Stimulated activated naive CD4-positive, alpha-beta T cell (primary cell): ENCODE data around the gene DAP.
A peak's percentile ranks its signal among the peaks of the same experiment; 100 is the strongest.

ENCODE experiments used
- DNase-seq, 6 experiments: peaks; one replicate each; lab custom pipeline; 2025; lab: John Stamatoyannopoulos, UW

The DAP gene

DNA sequence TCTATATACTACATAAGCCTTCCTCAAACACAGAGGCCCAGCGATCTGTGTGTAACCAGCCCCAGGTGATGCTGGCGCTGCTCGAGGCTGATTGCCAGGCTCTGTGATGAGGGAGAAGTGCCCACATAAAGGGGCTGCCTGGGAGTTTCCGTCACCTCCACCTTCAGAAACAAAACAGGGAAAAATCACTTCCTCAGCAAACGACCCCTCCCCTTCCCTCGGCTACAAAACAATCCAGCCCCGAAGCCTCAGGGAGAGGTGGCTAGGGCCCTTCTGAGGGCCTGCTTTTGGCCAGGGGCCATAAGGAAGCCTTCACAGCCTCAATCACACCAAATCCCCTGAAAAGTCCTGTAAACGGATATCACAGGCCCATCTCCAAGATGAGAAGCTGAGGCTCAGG lies 51.1 kb downstream of the DAP start:
- DNase-seq, result no peak

DNA sequence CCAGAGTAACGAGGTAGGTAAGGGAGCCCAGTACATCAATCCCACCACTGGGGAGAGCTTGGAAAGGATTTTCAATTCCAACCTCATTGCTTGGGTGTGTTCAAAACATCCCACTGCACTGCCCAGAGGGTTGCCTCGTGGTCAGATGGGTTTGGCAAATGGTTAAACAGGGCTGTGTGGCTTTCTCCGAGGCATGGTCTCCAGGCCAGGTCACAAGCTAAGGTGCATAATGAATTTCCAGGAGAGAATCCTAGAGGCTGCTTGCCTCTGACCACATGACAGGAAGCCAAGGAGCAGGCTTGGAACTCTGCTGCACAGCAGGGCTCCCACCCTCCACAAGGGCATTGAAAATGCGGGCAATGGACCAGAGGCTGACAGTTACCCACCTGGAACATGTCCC lies 51.6 kb downstream of the DAP start:
- no peak for DNase-seq

DNA sequence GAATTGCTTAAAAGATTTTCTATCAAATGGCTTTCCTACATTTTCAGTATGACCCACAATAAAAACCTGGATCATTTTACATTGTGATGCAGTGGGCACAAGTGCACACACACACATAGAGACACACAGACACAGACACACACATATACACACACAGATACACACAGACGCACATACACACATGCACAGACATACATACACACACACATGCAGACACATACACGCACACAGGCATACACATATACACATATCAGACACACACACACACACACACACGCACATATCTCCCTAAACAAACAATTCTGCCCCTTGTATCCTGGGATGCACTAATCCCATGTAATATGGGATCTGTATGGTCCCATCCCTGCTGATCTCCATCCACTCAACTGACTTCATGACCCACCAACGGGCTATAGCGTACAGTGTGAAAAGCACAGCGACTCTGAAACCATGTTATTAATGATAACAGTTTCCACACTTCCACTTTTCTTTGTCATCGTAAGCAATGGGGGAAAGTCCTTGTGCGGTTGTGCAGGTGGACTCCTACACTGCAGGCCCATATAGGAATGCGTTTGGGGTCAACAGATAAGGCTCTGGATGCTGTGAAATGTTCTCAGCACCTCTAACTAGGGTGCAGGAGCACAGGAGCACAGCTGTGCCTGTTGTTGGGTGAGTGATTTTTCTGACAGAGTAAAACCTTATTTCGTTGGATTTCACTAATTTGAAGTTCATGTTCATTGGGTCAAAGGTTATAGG lies 52.7 kb downstream of the DAP start:
- no peak for DNase-seq

DNA sequence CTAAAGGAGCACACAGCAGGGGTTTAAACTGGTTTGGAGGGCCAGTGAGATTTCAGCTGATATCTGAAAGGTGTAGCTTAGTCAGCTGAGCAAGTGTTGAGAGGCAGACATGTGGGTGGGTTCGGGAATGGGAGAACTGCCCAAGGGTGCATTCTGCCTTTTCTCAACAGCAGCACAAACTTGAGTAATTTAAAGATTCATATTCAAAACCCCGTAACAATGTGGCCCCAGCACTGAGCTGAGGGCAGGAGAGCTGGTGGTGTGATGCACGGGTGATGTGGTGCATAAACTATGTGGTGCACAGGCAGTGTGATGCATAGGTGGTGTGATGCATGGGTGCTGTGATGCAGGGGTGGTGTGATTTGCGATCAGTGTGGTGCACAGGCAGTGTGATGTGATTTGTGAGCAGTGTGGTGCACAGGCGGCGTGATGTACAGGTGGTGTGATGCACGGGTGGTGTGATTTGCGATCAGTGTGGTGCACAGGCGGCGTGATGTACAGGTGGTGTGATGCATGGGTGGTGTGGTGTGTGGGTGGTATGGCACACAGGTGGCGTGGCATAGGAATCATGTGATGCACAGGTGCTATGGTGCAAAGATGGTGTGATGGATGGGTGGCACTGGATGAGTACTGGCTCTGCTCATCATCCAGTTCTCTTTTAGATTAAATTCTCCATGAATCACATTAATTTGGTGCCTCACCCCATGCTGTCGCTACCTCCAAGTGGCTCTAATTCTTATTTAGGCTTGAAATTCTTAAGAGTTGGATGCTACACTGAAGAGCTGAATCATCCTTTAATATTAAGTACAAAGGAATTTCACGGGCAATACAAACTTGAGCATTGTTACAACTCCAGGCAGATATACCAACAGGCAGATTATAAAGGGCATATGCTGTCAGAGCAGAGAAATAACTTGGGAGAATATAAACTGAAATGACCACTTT lies 53.6 kb downstream of the DAP start:
- no peak for DNase-seq

DNA sequence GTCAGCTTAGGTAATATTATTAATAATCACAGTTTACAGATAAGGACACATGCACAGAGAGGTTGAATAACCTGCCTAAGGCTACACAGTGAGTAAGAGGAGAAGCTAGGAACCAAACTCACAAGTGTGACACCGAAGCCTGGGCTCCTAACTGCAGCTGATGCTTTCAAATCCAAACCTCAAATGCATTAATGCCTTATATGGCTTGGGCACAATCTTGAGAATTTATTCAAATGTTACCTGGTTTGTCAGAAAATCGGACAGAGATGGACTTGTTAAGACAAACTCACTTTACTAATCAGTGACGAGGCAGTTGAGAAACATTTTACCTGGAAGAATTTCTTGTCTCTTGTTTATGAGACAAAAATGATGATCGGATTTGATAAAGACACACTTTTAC lies 54.7 kb downstream of the DAP start:
- DNase-seq, result no peak

DNA sequence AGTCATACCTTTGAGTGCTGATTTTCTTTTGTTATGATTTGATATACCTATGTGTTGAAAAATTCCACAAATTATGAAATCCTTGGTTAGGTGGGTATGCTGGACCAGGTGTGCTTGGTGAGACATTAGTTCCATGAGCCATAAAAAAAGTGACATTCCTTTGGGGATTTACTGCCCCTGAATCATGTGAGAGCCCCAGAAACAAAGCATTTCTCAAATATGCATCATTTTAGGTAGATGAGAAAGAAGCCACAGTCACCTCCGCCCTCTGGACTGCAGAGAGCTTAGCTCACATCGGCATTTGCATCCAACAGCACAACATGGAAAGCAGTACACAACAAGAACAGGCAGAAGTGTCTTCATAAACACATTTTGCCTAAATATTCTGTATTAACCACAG lies 55.3 kb downstream of the DAP start:
- no peak for DNase-seq

DNA sequence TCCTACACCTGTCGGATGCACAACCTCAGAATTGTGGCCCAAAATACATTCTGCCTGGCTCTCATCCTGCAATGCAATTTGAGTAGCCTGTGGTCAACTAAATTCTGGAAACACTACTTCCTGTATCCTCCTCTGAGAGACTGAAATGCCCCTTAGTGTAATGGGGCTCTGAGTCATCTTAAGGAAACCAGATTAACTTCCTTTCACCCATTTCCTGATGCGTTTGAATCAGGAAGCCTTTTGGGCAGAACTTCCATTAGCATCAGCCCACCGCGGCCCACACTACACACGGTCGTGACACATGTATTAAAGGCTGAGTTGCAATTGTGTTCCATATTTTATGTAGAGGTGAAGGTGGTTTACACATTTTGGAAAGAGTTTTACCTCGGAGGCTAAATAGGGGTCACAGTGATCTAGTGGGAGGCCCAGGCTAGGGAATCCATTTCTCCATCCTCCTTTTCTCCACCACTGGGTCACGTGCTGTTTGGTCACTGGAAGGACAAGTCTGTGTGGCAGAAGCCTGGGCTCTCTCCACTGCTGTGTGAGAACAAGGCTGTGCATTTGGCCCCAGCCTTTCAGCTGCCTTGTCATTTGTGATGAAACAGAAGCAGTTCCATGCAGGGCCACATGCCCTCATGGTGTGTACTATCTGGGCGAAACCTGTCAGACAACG lies 55.9 kb downstream of the DAP start:
- no peak for DNase-seq

DNA sequence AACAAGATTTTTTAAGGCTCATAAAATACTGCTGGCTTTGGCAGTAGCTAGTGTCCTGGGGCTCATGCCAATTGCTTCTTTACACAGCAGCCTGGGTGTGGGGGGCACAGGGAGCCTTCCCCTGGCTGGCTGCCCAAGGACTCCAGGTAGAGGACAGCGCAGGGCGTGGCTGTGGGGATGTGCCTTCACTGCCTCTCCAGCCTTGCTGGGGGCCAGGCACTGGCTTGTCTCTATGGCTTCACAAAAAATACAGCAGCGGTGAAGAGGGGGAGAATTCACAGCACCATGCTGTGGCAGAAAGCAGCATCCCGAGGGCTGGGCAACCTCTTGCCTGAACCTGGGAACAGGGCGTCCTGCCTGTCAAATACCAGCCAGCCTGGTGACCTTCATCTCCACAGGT lies 57.4 kb downstream of the DAP start:
- no peak for DNase-seq

DNA sequence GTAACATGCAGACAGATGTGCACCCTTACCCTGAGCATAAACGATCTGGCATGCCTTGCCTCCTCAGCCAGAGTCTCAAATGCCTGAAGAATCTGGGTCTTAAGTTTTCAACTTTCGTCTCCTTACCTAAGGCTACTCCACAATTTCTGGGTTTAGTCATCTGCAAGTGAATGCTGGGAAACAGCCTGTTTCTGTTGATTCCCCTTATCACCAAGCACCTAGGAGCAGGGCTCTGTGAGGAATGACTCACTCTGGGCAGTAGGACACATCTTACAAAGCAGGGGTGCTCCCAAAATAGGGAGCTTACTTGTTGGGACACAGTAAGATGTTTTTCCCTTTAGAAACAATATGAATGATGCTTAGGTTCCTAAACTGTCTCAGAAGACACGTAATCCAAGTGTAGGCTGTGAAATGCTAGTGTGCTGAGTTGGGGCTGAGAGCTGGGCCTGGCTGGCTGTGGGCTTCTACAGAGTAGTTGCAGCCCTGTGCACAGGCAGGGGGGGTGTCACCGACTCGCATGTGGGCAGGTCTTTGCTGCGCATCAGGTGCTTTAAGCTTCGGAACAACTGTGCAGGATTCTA lies 58.0 kb downstream of the DAP start:
- DNase-seq, result no peak

DNA sequence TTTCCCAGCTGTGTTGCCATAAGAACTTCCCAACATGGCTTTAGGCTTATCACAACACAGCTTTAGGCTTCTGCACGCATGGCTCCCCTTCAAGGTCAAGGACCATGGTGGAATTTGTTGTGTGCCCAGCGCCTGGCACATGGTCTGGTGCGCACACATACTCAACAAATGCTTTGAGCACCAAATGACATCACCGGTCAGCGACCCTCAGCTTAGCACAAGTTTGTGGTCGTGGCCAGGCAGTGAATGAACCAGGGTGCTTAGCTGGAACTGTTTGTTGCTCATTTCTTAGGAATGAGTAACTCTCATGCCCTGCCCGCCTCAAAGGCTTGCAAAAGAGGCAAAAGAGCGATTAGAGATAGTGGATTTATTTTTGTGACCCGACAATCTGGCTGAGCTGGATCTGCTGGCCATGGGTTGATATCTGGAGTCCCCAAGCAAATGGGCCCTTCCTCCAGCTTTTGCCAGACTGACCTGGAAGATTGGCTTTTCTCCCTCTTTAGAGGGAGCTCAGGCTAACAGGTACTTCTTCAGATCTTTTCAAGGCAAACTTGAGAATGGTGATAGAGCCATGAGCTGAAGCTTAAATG lies 58.9 kb downstream of the DAP start:
- DNase-seq, result no peak

DNA sequence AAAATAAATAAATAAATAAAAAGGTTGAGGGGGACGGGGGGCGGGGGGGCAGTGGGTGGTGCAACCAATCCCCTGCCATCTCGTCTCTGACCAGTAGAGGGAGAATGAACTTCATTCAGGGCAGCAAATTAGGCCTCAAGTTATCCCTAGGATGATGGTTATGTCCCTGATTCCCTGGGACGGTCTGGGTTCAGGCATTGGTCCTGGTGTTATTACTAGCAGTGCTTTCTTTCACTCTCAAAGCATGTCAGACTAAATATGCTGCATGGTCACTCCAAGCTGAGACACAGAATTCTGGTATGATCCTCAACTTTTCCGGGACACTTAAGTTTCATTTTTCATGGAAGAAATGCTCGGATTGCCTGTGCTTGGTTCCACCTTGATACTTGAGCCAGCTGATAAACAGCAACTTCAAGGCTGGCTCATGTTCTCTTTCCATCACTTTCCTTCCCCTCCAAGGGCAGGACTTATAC lies 59.4 kb downstream of the DAP start:
- DNase-seq, result peak in 2 of 6 experiments; percentile 4 to 9

DNA sequence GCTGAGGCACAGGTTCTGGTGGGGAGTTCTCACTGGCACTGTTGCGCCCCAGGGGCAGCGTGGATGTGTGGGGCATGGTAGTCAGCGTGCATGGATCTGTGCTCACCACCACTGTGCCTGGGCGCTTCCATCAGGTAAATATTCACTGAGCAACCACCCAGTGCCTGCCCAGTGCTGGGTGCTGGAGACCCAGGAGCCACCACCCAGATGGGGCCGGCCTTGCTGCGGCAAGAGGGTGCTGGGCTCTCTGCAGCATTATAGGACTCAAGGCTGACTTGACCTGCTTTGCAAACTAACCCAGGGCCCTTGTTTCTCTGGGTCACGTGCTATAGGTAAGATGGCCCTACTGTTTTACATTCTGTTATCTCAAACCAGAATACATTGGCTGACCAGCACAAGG lies 60.5 kb downstream of the DAP start:
- no peak for DNase-seq

DNA sequence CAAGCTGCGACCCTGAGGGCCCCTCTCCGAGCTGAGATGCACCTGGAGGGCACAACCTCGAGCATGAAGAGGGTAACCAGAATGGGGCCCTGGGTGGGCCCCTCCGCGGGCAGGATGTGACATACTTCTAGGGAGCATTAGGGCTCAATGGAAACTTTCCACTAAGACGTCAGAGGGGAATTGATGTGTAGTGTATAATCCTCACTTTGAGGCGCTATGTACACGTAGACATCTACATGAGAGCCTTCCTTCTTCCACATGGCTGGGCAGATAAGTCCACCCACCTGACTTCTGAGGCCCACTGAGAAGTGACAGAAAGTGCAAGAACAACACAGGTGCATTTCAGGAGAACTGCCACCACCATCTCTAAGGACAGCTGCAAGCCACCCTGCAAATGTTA lies 61.0 kb downstream of the DAP start:
- no peak for DNase-seq

DNA sequence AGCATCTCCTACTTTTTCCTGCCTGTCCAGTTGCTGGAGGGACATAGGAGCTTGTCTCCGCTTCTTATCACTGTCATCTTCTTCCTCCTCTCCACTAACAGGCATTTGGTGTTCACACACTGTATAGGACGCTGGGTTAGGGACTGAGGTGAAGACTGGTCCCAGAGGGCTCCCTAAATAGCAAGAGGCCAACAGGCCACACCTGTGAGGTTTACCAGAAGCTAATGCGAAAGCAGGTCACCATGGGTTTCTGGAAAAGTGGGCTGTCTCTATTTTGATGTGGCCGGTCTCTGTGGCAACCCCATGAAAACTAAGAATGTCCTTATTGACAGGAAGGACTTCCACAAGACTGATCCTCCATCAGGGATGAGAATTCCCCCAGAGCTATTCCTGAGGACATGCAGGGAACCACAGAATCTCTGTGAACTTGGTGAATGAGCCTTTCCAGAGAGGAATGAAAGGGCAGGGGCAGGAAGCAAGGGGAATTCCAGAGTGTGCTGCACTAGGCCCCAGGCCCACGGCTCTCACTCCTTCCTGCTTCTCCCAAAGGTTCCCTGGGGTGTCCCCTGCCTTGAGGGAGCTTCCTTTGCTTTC lies 61.7 kb downstream of the DAP start:
- DNase-seq, result no peak

DNA sequence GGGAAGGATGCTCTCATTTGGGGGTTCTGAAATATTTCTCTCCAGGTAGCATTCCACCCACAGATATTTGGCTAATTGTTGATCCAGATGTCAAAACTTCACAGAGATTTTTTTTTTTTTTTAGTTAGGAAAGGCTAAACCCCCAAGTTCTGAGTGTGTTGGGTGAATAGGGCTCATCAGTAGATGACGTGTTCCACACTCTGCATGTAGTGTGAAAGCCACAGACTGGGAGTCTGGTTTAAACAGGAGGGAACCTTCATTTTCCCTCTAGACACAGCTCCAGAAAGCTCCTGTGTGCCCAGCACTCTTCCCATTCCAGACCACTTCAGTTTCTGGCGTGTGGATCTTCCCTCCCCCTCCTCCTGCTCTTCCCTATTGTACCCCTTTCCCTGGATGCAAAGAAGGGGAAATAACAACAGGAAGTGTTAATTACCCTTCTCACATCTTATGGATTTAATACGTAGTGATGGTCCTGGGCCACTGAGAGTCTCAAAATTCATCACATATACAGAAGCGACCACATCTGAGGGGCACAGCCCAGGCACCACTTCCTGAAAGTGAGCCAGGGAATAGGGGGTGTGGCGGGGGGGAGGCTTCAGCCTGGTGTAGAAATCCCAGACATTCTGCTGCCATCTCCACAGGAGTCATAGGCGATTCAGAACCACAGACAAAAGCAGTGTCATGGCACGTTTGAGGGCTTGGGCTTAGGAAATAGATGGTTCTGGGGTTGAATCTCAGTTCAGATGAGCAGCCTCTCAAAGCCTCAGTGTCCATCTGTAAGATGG lies 65.1 kb downstream of the DAP start:
- no peak for DNase-seq

DNA sequence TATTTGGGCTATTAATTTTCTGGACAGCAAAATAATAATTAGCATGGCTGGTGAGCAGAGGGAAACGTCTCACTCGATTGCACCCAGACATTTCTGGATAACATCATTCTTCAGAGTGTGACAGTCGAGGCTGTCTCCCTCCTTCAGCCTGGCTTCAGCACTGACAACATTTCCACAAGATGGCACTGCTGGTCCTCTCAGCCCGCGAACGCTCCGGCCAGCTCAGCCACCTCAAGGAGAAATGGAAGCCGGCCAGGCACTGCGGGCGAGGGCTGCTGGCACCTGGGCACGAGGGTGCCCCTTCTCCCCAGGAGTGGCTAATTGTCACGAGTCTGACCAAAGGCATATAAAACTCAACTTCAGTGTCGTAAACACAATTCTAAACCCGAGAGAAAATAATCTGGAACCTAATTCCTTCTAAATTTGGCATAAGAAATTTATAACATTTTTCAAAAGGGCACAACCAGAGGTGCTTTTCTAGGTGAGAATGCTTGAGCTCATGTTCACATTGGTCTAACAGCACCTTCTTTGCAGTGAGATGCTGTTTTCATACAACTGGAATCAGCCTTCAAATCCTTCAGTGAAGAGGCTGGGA lies 65.9 kb downstream of the DAP start:
- no peak for DNase-seq

DNA sequence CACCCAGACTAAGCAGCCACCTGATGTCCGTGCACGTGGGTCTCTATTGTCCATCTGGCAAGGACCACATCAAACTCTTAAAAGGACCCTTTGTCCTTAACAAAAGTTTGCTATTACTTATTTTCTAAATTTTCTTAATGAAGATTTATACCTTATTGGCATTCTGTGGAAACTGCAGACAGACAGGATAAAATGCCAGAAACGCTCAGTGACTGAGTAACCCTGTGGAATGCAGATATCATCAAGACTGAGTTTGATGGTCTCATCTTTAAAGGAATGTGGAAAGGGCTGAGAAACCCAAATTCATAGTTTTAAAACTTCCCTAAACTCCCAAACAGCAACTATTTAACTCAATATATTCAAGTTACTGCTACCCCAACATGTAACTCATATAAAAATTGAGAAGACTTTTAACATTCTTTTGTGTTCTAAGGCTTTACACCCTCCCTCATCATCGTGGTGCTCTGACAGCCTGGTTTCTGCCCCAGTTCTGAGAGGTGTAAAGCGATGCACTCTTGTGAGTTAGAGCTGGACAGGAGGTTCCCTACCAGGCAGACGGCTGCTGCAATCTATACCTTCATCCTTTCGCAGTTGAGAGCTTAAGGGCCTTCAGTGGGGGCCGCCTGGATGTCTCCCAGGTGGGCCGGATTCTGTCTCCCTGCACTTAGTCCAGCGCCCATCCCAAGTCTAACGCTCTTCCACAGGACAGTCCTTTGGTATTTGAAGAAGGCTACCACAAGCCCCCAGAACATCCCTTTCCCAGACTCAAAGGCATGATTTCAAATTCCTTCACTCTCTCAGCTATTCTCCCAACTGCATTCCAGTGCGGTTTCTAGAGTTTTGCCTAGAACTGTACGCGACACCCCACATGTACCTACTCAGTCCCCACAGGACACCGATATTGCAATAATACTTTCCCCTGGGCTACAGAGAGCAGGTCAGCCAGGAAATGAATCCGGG lies 68.9 kb downstream of the DAP start:
- DNase-seq, result no peak

DNA sequence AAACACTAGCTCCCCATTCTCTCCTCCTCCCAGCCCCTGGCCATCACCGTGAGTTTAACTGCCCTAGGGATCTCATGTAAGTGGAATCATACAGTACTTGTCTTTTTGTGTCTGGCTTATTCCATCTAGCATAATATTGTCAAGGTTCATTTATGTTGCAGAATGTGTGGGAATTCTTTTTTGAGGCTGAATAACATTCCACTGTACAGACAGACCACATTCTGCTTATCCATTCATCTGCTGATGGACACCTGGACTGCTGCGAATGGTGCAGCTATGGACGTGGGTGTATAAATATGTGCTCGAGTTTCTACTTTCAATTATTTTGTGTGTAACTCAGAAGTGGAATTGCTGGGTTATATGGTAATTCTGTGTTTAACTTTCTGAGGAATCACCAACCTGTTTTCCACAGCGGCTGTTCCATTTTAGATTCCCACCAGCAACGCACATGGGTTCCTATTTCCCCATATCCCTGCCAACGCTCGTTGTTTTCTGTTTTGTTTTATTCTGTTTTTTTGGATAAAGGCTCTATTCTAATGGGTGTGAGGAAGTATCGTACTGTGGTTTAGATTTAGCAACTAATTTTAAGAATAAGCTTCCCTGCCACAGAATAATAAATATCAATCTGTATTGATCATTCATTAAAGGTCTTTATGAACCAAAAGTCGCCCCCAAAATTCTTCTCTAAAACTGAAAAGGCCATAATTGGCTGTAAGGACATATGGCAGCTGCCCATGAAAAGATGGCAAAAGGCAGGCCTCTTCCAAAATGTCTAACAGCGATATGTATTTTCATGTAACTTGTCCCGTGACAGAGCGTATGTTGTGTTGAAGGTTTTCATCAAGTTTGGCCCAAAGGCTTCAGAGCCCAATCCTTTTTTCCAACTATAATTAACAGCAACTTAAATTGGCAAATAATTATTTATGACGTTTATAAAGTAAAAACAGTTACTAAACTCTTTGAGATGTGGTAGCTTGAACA lies 70.3 kb downstream of the DAP start:
- DNase-seq, result no peak
